Inflammatory macrophage (primary cell): Measurements from ENCODE around the gene PDE6B.
"Not testable (repeated sequence)": the region's sequence is repeated elsewhere in the genome, so short reads cannot be mapped to it uniquely, and the experiment has no call there.

Experiments
- DNase-seq, 2 donors: peaks; one replicate each; pipeline ENCODE4 v3.0.0-alpha.2; 2020 to 2022
- total RNA-seq, 18 experiments: gene quantifications; one replicate each; lab custom pipeline; 2026; ENCODE audit warnings: mixed read lengths in 6 of 18, inconsistent platforms in 2 of 18; lab: John Stamatoyannopoulos, UW

Gene PDE6B
- total RNA-seq = 0.46 to 4.9 (median 2.6) reads per million in 18 experiments

DNA sequence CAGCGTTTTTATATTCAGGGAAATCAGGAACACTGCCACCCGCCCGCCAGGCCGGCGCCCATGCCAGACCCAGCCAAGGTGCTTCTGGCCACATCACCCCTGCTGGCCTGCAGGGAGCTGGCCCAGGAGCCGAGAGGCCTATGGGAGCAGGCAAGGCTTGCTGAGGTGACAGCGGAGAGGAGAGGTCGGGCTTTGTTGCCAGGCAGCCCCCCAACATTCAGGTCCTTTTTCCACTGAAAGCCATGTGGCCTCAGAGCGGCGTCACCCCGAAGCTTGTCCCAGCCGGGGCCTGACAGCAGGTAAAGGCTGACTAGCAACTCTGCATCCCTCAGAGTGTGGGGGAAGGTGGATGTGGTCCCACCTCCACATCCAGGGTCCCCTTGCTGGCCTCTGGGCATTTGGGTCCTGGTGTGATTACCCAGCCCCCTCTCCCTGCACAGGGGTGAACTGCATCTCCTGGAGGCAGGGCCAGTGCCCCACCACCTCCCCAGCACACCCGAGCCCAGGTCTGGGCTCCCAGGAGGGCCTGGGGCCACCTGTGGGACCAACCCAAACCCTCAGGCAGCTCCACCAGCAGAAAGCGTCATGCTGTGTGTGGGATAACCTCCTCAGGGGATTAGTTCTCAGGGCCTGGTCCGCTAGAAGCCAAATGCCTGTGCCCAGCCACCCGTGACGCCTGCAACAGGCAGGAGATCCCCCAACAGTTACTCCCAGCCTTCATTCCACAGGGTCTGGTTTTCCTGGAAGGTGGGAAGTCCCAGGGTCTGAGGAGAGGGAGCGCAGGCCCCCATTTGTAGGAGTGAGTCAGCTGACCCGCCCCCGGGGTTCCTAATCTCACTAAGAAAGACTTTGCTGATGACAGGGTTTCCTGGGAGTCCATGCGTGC lies at the start of gene PDE6B:
TSS of gene PDE6B (plus strand) at position 869 of the 886 bp plus-strand sequence. CDS start 54 bp downstream, outside the sequence.
- no peak for DNase-seq

DNA sequence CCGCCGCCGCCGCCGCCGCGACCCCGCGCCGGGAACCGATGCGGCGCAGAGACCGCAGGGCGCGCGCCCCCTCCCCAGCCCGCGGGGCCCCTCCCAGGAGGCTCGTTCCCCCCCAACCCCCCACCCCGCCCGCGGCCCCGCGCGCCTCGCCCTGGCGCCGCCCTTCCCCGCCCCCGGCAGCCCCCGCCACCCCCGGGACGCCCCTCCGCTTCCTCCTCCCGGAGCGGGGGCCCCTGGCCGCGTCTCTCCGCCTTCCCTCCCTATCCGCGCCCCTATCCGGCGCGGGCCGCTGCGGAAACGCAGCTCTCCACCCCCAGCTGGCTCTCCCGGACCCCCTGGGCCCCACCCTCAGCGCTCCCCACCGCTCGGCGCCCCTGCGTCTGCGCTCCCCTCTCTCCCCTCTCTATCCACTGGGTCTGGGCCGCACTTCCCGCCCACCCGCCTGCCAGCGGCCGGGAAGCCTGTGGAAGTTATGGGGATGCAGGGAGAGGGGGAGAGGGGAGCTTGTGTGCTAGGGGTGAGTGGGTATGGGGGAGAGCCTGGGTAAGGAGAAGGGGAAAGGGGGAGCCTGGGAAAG lies 49.0 kb upstream of the PDE6B start, which contains the start of gene TMEM271:
TSS of gene TMEM271 (minus strand) at position 51 of the 577 bp plus-strand sequence. CDS start 233 bp downstream, outside the sequence.
- no peak for DNase-seq

DNA sequence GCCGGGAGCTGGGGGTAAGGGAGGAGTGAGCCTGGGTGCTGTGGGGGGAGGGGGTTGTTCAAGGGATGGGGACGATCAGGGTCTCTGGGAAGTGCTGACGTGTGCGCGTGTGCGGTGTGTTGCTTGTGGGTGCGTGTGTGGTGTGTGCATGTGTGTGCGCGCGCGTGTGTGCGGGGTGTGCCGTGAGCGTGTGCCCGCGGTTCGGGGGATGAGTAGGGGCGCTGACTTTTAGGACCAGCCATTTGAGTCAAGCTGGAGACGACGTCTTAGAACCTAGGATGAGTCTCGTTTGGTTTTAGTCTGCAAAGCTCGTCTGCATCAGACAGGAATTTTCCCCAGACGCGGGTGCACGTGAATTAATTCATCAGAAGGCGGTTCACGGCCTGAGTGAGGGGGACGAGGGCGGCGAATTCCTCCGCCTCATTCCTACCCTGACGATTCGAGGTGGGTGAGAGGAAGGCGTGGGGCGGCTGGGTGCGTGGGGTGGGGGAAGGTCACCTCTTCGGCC lies 48.3 kb upstream of the PDE6B start:
- no peak for DNase-seq

- peak in 1 of 2 donors; percentile 7 for DNase-seq
Observed at GRCh38 chr4:577499-578450, 47.6 kb upstream of the PDE6B start.

DNA sequence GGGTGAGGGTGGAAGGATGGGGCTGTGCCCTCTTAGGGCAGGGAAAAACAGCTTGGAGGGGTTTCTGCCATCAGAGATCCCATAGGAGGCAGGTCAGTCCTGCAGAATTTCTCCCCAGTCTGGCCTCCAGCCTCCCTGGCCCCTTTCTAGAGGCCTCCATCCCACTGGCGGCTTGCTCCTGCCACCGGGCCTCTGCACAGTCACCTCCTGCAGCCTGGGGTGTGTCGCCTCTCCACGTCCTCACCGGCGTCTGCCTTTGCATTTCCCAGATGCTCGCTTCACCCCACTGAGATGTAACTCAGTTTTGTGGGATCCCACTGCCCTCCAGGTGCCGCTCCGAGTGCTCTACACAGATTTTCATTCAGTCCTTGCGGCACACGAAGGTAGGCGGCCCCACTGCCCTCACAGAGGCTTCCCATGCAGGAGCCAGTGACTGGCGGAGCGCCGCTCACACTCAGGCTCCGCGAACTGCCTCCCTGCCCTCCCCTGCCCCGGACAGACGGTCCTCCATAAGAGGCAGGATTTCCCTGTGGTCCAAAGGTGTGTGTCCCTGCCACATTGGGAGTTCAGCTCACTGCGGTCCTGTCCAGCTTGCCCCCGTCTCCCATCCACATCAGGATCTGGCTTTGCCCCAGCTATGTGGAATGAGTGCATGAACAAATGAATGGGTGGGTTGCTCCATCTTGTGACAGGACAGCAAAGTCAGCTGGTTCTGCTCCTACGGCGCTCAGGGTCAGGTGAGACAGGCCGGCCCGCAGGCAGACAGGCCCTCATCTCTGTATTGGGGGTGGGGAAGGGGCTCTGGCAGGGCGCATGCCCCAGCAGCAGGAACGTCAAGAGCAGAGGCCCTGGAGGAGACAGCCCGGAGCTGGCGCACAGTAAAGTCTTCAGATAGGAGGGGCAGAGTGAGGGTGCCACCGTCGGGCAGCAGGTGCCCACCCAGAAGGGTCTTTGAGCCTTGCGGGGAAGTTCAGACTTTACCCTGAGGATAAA lies 46.6 kb upstream of the PDE6B start:
- DNase-seq = no peak

DNA sequence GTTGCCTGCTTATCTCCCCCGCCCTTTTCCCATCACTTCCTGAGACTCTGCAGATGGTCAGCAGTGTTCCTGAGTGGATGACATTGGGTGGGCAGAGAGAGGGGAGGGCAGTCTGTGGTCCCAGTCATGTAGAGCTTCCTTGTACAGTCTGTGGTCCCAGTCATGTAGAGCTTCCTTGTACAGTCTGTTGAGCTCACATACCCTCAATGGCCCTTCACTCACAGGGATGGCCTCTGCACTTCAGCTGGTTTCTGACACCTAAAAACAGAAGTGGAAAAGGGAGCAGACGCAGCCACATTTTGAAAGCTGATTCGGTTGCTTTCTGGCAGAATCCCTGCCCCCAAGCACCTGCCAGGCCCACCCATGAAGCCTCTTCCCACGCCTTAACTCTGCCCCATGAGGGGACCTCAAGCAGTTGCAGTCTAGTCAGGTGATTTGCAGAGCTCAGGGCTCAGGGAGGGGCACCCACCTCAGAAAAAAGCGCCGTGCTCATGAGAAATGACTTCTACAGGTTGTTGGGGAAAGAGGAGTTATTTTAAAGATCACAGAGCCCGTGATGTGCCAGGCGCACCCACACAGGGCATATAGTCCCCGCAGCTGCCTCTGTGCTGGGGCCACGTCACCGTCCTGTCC lies 45.7 kb upstream of the PDE6B start:
- no peak for DNase-seq

DNA sequence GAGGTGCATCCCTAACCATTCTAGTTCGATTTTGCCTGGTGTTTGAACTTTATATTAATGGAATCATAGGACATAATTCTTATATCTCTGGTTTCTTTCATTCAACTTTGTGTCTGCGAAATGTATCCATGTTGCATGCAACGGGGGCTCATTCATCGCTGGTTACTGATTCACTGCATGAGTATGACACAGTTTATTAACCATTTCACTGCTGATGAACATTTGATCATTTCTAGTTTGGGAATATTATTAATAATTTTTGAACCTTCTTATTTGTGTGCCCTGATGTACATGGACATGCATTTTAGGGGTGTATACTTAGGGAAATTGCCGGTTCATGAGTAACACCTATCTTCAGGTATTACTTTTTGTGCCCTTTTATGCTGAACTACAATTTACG lies 44.2 kb upstream of the PDE6B start:
- no peak for DNase-seq

GRCh38 chr4:581753-582361 lies 43.5 kb upstream of the PDE6B start:
- DNase-seq = no peak

GRCh38 chr4:583820-584219 lies 41.6 kb upstream of the PDE6B start:
- DNase-seq = no peak

- DNase-seq = no peak
Observed at GRCh38 chr4:587671-588350, 37.6 kb upstream of the PDE6B start.

DNA sequence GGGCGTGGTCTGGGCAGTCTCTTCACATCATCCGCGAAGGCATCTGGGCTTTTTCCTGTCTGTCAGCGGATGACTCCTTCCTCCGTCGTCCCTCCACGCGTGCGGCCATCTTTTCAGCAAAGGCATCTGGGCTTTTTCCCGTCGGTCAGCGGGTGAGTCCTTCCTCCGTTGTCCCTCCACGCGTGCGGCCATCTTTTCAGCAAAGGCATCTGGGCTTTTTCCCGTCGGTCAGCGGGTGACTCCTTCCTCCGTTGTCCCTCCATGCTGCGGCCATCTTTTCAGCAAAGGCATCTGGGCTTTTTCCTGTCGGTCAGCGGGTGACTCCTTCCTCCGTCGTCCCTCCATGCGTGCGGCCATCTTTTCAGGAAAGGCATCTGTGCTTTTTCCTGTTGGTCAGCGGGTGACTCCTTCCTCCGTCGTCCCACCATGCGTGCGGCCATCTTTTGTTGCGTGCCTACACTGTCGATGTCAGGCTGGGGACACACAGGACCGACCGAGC lies 37.0 kb upstream of the PDE6B start:
- DNase-seq = no peak

DNA sequence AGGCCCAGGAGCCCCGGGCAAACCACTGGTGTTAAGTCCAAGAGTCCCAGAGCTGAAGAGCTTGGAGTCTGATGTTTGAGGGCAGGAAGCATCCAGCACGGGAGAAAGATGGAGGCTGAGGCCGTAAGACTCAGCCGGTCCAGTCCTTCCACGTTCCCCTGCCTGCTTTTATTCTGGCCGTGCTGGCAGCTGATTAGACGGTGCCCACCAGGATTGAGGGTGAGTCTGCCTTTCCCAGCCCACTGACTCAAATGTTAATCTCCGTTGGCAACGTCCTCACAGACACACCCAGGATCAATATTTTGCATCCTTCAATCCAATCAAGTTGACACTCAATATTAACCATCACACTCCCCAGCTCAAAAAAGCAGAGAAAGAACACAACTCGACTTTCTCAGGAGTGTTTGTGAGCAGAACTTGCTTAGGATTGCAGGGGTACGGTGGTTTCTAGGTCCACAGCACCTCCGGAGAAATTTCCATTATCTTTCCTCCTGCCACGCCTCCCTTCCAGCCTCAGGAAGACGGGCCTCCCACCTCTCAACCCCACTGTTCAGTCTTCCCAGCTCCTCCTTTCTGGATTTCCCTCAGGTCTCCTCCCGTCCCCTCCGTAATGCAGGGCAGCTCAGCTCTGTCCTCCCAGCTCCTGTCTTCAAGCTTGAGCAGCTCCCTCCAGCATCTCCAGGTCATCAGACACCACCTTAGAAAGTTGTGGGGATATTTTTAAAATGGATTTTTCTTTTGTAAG lies 36.0 kb upstream of the PDE6B start:
- DNase-seq = no peak

DNA sequence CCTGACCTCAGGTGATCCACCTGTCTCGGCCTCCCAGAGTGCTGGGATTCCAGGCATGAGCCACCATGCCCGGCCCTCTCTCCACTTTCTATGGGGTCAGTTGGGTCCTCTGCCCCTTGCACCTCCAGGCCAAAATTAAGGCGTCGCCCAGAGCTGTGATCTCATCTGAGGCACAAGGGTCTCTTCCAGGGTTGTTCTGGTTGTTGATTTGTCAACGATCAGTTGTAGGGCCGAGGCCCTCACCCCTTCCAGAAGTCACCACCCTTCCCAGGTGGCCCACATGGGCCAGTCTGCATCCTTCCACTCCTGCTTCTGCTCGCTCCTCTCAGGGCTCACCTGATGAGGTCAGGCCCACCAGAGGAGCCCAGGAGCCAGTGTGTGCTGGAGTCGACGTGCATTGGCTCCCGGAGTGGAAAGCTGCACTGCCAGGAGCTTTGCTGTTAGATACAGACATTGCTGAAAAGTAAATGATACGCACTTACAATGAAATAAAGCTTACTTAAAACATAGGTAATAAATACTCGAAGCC lies 35.0 kb upstream of the PDE6B start:
- no peak for DNase-seq

DNA sequence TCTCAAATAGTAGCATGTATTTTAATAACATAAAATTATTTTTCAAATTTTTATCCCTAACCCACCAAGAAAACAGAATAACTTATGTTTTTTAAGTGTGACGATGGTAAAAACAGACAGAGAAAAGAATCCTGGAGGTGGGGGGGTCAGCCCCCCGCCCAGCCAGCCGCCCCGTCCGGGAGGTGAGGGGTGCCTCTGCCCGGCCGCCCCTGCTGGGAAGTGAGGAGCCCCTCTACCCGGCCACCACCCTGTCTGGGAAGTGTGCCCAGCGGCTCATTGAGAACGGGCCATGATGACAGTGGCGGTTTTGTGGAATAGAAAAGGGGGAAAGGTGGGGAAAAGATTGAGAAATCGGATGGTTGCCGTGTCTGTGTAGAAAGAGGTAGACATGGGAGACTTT lies 33.2 kb upstream of the PDE6B start:
- DNase-seq = not testable (repeated sequence)

DNA sequence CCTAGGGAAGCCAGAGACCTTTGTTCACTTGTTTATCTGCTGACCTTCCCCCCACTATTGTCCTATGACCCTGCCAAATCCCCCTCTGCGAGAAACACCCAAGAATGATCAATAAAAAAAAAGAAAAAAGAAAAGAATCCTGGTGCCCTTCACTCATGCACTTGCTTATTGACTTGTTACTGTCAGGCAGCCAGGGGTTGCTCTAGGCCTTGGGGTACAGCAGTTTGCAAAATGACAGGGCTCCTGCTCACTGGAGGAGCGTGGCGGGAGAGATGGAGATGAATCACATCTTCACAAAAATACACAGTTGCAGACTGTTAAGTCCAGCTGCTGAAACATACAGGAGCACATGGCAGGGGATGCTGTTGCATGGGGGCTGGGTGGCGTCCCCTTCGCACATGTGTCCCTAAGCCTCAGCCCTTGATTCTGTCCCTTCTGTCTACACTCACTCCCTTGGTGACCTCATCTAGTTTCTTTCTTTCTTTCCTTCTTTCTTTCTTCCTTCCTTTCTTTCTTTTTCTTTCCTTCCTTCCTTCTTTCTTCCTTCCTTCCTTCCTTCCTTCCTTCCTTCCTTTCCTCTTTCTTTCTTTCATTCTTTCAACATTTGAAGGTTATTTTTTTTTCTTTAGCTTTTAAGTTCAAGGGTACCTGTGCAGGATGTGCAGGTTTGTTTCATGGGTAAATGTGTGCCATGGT lies 32.4 kb upstream of the PDE6B start:
- no peak for DNase-seq

GRCh38 chr4:598925-599324 lies 26.4 kb upstream of the PDE6B start:
- DNase-seq = no peak

DNA sequence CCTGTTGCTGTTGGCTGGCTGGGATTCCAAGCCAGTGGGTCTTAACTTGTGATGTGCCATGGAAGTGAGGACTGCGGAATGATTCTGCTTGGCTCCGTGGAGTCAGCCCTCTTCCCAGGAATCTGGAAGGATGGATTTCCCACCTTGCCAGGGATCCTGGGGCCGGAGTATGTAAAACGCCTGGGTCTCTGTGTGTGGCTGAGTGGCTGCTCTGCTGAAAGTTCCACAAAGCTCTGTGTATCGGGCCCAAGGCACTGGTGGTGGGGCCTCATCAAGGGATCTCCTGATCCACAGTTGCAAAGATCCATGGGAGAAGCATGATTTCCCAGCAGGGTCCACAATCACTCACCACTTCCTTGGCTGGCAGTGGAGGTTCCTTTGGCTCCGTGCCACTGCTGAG lies 25.2 kb upstream of the PDE6B start:
- DNase-seq = no peak
